B cell (primary cell): ENCODE data around the gene DUXA. TPM values are rescaled to one million over a fixed set of nuclear protein-coding genes. Genes with fewer than 3 reads are reported as not detected.
"Not testable (repeated sequence)": the region's sequence is repeated elsewhere in the genome, so short reads cannot be mapped to it uniquely, and the experiment has no call there.

Experiments used
- ATAC-seq: fragments of 200-7000 bp; cut with Tn5 transposase; one replicate; pipeline ENCODE4 v1.10.0; 2021; ENCODE audit warnings: low read depth, mild to moderate bottlenecking, moderate number of reproducible peaks, moderate library complexity
- CTCF ChIA-PET: fragments of 350-600 bp; sonication (Branson Sonifier 250); formaldehyde crosslinking; loops from one replicate; lab custom pipeline; 2021; ENCODE audit warnings: antibody characterized with exemption, inconsistent platforms; lab: Charles Lee
- POLR2A ChIA-PET: fragments of 350-600 bp; sonication (Branson Sonifier 250); formaldehyde crosslinking; loops from one replicate; lab custom pipeline; 2021; ENCODE audit warnings: antibody characterized with exemption; lab: Charles Lee
- DNase-seq: peaks from one replicate; pipeline ENCODE4 v3.0.0; 2013
- H2AFZ ChIP-seq: 2 replicates; pipeline ENCODE4 v1.6.1; 2012; ENCODE audit warnings: mild to moderate bottlenecking, low read depth, low read length; ENCODE audit not compliant: insufficient read depth, poor library complexity, severe bottlenecking
- H3K27ac ChIP-seq, 2 donors: 1 replicate in 1 of 2; 2 replicates in 1 of 2; pipeline ENCODE4 v1.5.1; 2012 to 2013; ENCODE audit warnings: low read length in 2 of 2, mild to moderate bottlenecking in 2 of 2, moderate library complexity in 1 of 2
- H3K27me3 ChIP-seq, 4 experiments: fragments of 200-600 bp in 1 of 4; sonication (generic) in 1 of 4; replicated peaks in 1 of 4; 1 replicate in 2 of 4; 2 replicates in 2 of 4; pipeline versions ENCODE4 v1.6.1 to v1.7.0; 2013 to 2016; ENCODE audit warnings: low read length in 3 of 4, mild to moderate bottlenecking in 2 of 4, mixed read lengths in 1 of 4, moderate library complexity in 1 of 4; ENCODE audit not compliant: insufficient read depth in 4 of 4, control insufficient read depth in 3 of 4; ENCODE audit errors: control extremely low read depth in 1 of 4
- H3K36me3 ChIP-seq, 2 experiments: replicated peaks in 1 of 2; 1 replicate in 1 of 2; 2 replicates in 1 of 2; pipeline versions ENCODE4 v1.6.1 to v1.7.1; 2013; ENCODE audit warnings: low read length in 1 of 2; ENCODE audit not compliant: insufficient read depth in 2 of 2, control insufficient read depth in 1 of 2; ENCODE audit errors: control extremely low read depth in 1 of 2, extremely low read depth in 1 of 2
- H3K4me1 ChIP-seq, 2 donors: fragments of 200-600 bp in 1 of 2; sonication (generic) in 1 of 2; 1 replicate in 1 of 2; 2 replicates in 1 of 2; pipeline versions ENCODE4 v1.5.1 to v1.6.1; 2013 to 2017; ENCODE audit warnings: low read length in 2 of 2; ENCODE audit not compliant: control insufficient read depth in 2 of 2, insufficient read depth in 2 of 2
- H3K4me2 ChIP-seq: replicated peaks from 2 replicates; pipeline ENCODE3; 2012; ENCODE audit warnings: mild to moderate bottlenecking, low read depth, low read length; ENCODE audit not compliant: poor library complexity, severe bottlenecking
- H3K4me3 ChIP-seq, 5 experiments: fragments of 200-600 bp in 1 of 5; sonication (generic) in 1 of 5; 1 replicate in 3 of 5; 2 replicates in 2 of 5; pipeline versions ENCODE4 v1.5.1 to v1.7.0; 2011 to 2016; ENCODE audit warnings: low read length in 4 of 5, mild to moderate bottlenecking in 4 of 5, low read depth in 2 of 5, control low read depth in 1 of 5, moderate library complexity in 1 of 5; ENCODE audit not compliant: insufficient read depth in 1 of 5; ENCODE audit errors: control extremely low read depth in 1 of 5, extremely low read depth in 1 of 5
- H3K79me2 ChIP-seq: fragments of 200-600 bp; sonication (generic); one replicate; pipeline ENCODE4 v1.6.0; 2016; ENCODE audit warnings: low read length; ENCODE audit not compliant: control insufficient read depth, insufficient read depth
- H3K9ac ChIP-seq: fragments of 200-600 bp; sonication (generic); 2 replicates; pipeline ENCODE4 v1.6.1; 2017; ENCODE audit warnings: mild to moderate bottlenecking, low read length, moderate library complexity
- H3K9me3 ChIP-seq, 3 donors: one replicate each; pipeline versions ENCODE4 v1.6.1 to v1.7.1; 2013; ENCODE audit warnings: low read length in 2 of 3; ENCODE audit not compliant: control insufficient read depth in 2 of 3, insufficient read depth in 1 of 3; ENCODE audit errors: control extremely low read depth in 1 of 3
- H4K20me1 ChIP-seq: 2 replicates; pipeline ENCODE4 v1.6.0; 2012; ENCODE audit warnings: mild to moderate bottlenecking, low read length; ENCODE audit not compliant: insufficient read depth, control insufficient read depth, poor library complexity, severe bottlenecking
- H3K27ac Mint-ChIP-seq: one replicate; pipeline ENCODE4 v1.8.0; 2021; ENCODE audit warnings: mixed read lengths
- H3K27me3 Mint-ChIP-seq: one replicate; pipeline ENCODE4 v1.8.0; 2021; ENCODE audit warnings: mixed read lengths
- H3K4me1 Mint-ChIP-seq: one replicate; pipeline ENCODE4 v1.8.0; 2021; ENCODE audit warnings: mixed read lengths
- H3K4me3 Mint-ChIP-seq: one replicate; pipeline ENCODE4 v1.8.0; 2021; ENCODE audit warnings: mixed read lengths
- H3K9me3 Mint-ChIP-seq: one replicate; pipeline ENCODE4 v1.8.0; 2022; ENCODE audit warnings: mixed read lengths; ENCODE audit not compliant: insufficient read depth
- EZH2 ChIP-seq: IDR thresholded peaks from 2 replicates; pipeline ENCODE4 v1.6.1; 2012; ENCODE audit warnings: borderline replicate concordance, low read depth, mild to moderate bottlenecking, moderate library complexity, low read length; ENCODE audit not compliant: insufficient read depth, poor library complexity, severe bottlenecking
- WGBS: methylation state at CpG from one replicate; pipeline ENCODE4 v1.1.5; 2013; ENCODE audit warnings: missing lambda C conversion rate; ENCODE audit not compliant: insufficient coverage; 5-methylcytosine and 5-hydroxymethylcytosine counted together
- intact Hi-C: fragments of 100-400 bp; cut with micrococcal nuclease; formaldehyde crosslinking; loops from one replicate; pipeline ENCODE4 v1.10.0; 2022
- polyA plus RNA-seq: library from polyadenylated mRNA; depleted of rRNA; stranded (reverse); fragments of >200 nt; gene quantifications from 2 replicates; pipeline ENCODE4 v1.2.3, GENCODE V29; 2012
- total RNA-seq, 2 donors: library from RNA; stranded (reverse); fragments of 120-200 nt in 1 of 2; gene quantifications; 1 replicate in 1 of 2; 2 replicates in 1 of 2; pipeline versions ENCODE4 v1.2.3 to v1.2.4, GENCODE V29; 2013 to 2022
- TF ChIP-seq, protein P1 (sequence below): fragments of 200-600 bp; IDR thresholded peaks from one replicate; pipeline ENCODE4 v1.8.0; 2022; ENCODE audit warnings: antibody characterized with exemption, mild to moderate bottlenecking

DUXA gene
- total and polyA plus RNA-seq, 2 donors (not counting 1 experiment from before 2014, with no cell fraction given), result not detected

DNA sequence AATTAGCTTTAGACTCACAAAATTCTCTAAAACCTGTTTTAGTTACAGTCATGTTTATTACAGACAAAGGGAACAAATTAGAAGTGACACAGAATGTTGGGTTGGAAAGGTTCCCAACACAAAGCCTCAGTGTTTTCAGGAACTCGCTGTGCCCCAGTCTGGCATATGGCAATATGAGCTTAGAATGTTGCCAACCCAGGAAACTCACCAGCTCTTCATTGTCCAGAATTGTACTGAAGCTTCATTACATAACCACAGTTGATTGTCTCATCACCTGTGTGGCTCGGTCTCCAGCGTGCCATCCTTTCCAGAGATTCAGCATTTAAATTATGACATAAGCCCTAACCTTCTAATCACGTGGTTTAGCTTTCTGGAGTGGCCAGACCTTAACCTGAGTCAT lies 43.1 kb upstream of the DUXA start:
- no peak overlapping the region for H2AFZ ChIP-seq
- ATAC-seq (no peak), DNase-seq (no peak)
- H3K4me1 ChIP-seq, result no peaks in the 10 kb centered on the region
- H3K27me3 ChIP-seq, result no peaks in the 10 kb centered on the region
- Mint-ChIP-seq H3K27ac (no peak overlapping the region), H3K9me3 (no peaks in the 10 kb centered on the region), H3K27me3 (no peaks in the 10 kb centered on the region), H3K4me3 (no peak overlapping the region), H3K4me1 (no peaks in the 10 kb centered on the region)
- H3K9me3 ChIP-seq, result peaks cover 0 to 8% (median 0%) of the 10 kb centered on the region in 3 donors
- no peak for TF ChIP-seq EZH2
- TF ChIP-seq, protein P1, sequence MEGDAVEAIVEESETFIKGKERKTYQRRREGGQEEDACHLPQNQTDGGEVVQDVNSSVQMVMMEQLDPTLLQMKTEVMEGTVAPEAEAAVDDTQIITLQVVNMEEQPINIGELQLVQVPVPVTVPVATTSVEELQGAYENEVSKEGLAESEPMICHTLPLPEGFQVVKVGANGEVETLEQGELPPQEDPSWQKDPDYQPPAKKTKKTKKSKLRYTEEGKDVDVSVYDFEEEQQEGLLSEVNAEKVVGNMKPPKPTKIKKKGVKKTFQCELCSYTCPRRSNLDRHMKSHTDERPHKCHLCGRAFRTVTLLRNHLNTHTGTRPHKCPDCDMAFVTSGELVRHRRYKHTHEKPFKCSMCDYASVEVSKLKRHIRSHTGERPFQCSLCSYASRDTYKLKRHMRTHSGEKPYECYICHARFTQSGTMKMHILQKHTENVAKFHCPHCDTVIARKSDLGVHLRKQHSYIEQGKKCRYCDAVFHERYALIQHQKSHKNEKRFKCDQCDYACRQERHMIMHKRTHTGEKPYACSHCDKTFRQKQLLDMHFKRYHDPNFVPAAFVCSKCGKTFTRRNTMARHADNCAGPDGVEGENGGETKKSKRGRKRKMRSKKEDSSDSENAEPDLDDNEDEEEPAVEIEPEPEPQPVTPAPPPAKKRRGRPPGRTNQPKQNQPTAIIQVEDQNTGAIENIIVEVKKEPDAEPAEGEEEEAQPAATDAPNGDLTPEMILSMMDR, result no peak
- no peak overlapping the region for H3K27ac ChIP-seq
- intact Hi-C loops, result no loop called here
- ChIA-PET CTCF (no interaction called here), POLR2A (no interaction called here)
- 100% methylated on average over 4 of the region's 4 CpGs for WGBS
- H4K20me1 ChIP-seq, result peaks cover 6% of the 10 kb centered on the region
- H3K79me2 ChIP-seq, result peaks cover 27% of the 10 kb centered on the region
- H3K4me3 ChIP-seq, result no peak overlapping the region
- peaks cover 2 to 62% of the 10 kb centered on the region in 2 experiments for H3K36me3 ChIP-seq
- no peak overlapping the region for H3K4me2 ChIP-seq
- no peak overlapping the region for H3K9ac ChIP-seq

DNA sequence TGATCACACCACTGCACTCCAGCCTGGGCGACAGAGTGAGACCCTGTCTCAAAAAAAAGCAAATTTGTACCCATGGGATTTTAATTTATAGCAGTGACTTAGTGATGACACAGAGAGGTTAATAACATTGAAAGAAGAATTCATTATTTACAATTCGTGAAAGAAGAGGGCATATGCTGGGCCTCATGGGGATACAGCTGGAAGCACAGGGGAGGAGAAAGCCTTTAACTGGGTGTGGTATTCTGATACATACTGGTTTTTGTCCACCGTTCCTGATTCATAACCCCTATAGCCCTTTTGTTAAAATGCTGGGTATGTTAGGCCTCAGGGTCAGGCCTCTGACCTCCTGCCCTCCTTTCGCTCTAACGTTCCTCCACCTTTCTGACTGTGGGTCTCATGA lies 34.9 kb upstream of the DUXA start:
- Histone ChIP-seq H3K79me2 (peaks cover 70% of the 10 kb centered on the region), H3K4me2 (no peak overlapping the region), H3K36me3 (peaks cover 12 to 51% of the 10 kb centered on the region in 2 experiments), H2AFZ (no peak overlapping the region), H3K9ac (no peak overlapping the region), H3K9me3 (no peaks in the 10 kb centered on the region), H4K20me1 (peaks cover 45% of the 10 kb centered on the region), H3K27ac (no peak overlapping the region), H3K4me3 (no peak overlapping the region), H3K4me1 (no peaks in the 10 kb centered on the region), H3K27me3 (no peaks in the 10 kb centered on the region)
- no peak overlapping the region for H3K27ac Mint-ChIP-seq
- CTCF ChIA-PET, result no interaction called here
- ATAC-seq (no peak), DNase-seq (no peak)
- WGBS, result no CpG with 5 or more reads among the region's 5 CpGs
- intact Hi-C loops, result no loop called here
- no peaks in the 10 kb centered on the region for H3K9me3 Mint-ChIP-seq
- peaks cover 13% of the 10 kb centered on the region for H3K4me1 Mint-ChIP-seq
- H3K4me3 Mint-ChIP-seq, result no peak overlapping the region
- no peaks in the 10 kb centered on the region for H3K27me3 Mint-ChIP-seq
- TF ChIP-seq, protein P1, result no peak
- no peak for TF ChIP-seq EZH2
- POLR2A ChIA-PET, result no interaction called here

DNA sequence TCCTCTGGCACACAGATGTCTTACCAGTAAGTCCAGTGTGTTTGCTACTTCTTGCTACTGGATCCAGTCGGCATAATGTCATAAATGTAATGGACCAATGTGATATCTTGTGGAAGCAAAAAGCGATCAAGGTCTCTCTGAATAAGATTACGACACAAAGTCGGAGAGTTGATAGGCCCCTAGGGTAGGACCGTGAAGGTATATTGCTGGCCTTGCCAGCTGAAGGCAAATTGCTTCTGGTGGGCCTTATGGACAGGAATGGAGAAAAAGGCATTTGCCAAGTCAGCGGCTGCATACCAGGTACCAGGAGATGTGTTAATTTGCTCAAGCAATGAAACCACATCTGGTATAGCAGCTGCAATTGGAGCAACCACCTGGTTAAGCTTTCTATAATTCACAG lies 30.6 kb upstream of the DUXA start:
- H3K4me2 ChIP-seq, result not testable (repeated sequence)

More for the DNA sequence above, 30.6 kb upstream of the DUXA start:
- H3K4me3 Mint-ChIP-seq, DNase-seq, H3K27ac ChIP-seq, ATAC-seq, H3K9ac ChIP-seq, H3K4me3 ChIP-seq, H3K9me3 Mint-ChIP-seq, POLR2A ChIA-PET, H3K27ac Mint-ChIP-seq, H2AFZ ChIP-seq, H3K27me3 ChIP-seq, CTCF ChIA-PET, H3K27me3 Mint-ChIP-seq, intact Hi-C loops, H3K4me1 ChIP-seq, H3K9me3 ChIP-seq: not testable (repeated sequence)
- Histone ChIP-seq H3K79me2 (peaks cover 61% of the 10 kb centered on the region), H4K20me1 (peaks cover 30% of the 10 kb centered on the region), H3K36me3 (peaks cover 13 to 64% of the 10 kb centered on the region in 2 experiments)
- H3K4me1 Mint-ChIP-seq, result peaks cover 19% of the 10 kb centered on the region
- WGBS, result 97% methylated on average over 6 of the region's 6 CpGs
